NT2/D1 (cell line): ENCODE results near the gene HDAC10.
A peak's percentile ranks its signal among the peaks of the same experiment; 100 is the strongest.

Experiments used
- DNase-seq: peaks from one replicate; pipeline ENCODE4 v3.0.0-alpha.2; 2011; ENCODE audit warnings: low read depth, low spot score
- H3K27me3 ChIP-seq: 2 replicates; pipeline ENCODE4 v1.6.0; 2011; ENCODE audit warnings: mild to moderate bottlenecking; ENCODE audit not compliant: insufficient read length, insufficient read depth
- H3K36me3 ChIP-seq: 2 replicates; pipeline ENCODE4 v1.6.1; 2011; ENCODE audit warnings: mild to moderate bottlenecking, low read length, mixed read lengths; ENCODE audit not compliant: insufficient read depth, insufficient read length
- H3K4me1 ChIP-seq: 2 replicates; pipeline ENCODE4 v1.5.1; 2011; ENCODE audit not compliant: insufficient read depth, insufficient read length
- H3K4me3 ChIP-seq: 2 replicates; pipeline ENCODE4 v1.5.1; 2011; ENCODE audit warnings: low read depth; ENCODE audit not compliant: insufficient read length
- H3K9ac ChIP-seq: 2 replicates; pipeline ENCODE4 v1.6.0; 2011; ENCODE audit warnings: low read depth; ENCODE audit not compliant: insufficient read length
- H3K9me3 ChIP-seq: 2 replicates; pipeline ENCODE4 v1.5.1; 2011; ENCODE audit warnings: mild to moderate bottlenecking, low read length; ENCODE audit not compliant: insufficient read depth
- SUZ12 ChIP-seq: IDR thresholded peaks from 2 replicates; pipeline ENCODE4 v1.6.1; 2011; ENCODE audit not compliant: insufficient read length, insufficient read depth; ENCODE audit errors: extremely low read depth
- YY1 ChIP-seq: IDR thresholded peaks from 2 replicates; pipeline ENCODE4 v1.6.1; 2011; ENCODE audit not compliant: insufficient read length, insufficient read depth
- ZNF274 ChIP-seq: IDR thresholded peaks from 2 replicates; pipeline ENCODE4 v1.6.1; 2011; ENCODE audit warnings: mild to moderate bottlenecking, low read depth, low read length

HDAC10 gene

DNA sequence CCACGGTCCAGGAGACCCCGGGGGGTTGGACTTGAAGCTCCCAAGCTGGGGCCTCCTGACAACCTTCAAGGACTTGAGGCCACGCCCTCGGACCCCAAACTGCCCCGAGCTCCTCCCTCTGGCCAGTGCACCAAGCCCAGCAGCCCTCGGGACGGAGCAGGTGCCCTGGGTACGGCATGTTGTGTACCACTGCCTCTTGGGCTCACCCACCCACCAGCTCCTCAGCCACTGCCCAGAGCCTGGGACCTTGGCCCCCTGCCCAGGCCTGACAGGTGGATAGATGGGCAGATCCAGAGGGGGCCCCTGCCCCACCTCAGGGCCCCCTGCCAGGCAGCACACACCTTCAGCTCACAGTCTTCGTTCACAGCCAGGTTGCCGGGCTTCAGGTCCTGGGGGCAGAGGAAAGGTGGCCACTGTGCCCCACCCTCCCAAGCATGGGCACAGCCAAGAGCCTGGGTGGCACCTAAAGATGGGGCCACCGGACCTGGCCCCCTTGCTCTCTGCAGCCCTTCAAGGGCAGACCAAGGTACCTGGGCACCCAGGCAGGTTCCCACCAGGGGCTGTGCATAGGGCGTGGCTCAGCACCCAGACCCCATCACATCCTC, 5.3 kb upstream of the HDAC10 start:
- H3K4me3 ChIP-seq = no peak overlapping the region
- H3K27me3 ChIP-seq = no peaks in the 10 kb centered on the region
- DNase-seq = no peak
- H3K4me1 ChIP-seq = peaks cover 14% of the 10 kb centered on the region
- TF ChIP-seq YY1 (no peak), SUZ12 (no peak), ZNF274 (no peak)
- no peaks in the 10 kb centered on the region for H3K9me3 ChIP-seq
- H3K9ac ChIP-seq = no peak overlapping the region
- H3K36me3 ChIP-seq = peaks cover 15% of the 10 kb centered on the region

DNA sequence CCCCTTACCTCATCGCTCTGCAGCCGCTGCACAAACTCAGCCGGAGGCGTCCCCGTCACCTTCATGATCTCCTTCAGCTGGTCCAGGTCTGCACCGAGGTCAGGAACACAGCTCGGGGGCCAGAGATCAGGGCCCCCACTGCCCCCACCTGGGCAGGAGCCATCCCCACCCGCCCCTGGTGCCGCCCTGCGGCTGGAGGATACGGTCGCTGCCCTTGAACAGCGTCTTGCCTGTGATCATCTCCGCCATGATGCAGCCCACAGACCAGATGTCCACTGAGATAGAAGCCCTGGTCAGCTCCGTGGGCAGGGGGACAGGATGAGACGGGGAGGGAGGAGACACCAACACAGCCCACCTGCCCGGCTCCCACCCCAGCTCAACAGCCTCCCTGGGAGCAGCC, 4.5 kb upstream of the HDAC10 start:
- Histone ChIP-seq H3K9ac (no peak overlapping the region), H3K27me3 (no peaks in the 10 kb centered on the region), H3K9me3 (no peaks in the 10 kb centered on the region), H3K4me3 (no peak overlapping the region), H3K36me3 (peaks cover 15% of the 10 kb centered on the region), H3K4me1 (peaks cover 16% of the 10 kb centered on the region)
- TF ChIP-seq ZNF274 = no peak
- TF ChIP-seq SUZ12 = no peak
- TF ChIP-seq YY1 = no peak
- no peak for DNase-seq

DNA sequence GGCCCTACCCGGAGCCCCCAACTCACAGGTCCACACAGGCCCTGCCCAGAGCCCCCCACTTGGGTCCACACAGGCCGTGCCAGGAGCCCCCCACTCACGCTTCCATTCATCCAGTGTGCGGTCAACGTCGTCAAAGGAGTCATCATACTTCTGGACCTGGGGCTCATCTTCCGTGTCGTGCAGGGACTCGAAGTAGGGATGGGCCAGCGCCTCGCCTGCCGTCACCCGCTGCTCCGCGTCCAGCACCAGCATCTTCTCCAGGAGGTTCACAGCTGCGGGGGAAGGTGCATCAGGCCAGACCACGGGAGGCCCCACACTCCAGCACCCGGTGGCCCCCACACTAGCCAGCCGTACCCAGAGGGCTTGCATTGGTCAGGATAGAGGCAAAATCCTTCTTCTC, 4.0 kb upstream of the HDAC10 start:
- no peaks in the 10 kb centered on the region for H3K9me3 ChIP-seq
- H3K4me3 ChIP-seq = no peak overlapping the region
- H3K4me1 ChIP-seq = peaks cover 19% of the 10 kb centered on the region
- no peak for TF ChIP-seq YY1
- no peak for TF ChIP-seq ZNF274
- TF ChIP-seq SUZ12 = no peak
- H3K9ac ChIP-seq = no peak overlapping the region
- peaks cover 15% of the 10 kb centered on the region for H3K36me3 ChIP-seq
- no peaks in the 10 kb centered on the region for H3K27me3 ChIP-seq
- DNase-seq = no peak

DNA sequence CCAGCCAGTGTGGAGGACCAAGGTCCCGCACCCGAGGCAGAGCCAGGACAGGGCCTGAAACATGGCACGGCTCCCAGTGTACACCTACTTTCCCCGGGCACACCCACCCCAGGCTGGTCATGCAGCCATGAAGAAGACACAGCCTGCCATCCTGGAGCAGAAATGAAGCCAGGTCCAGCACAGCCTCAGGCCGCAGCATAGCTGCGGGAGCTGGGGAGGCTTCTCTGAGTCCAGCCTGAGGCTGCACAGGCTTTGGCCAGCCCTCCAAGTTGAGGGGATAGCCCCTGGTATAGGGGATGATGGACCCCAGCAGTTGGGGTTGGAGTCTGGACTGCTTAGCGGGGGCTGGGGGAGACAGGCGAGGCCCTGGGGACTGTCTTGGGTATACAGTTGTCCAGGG, 2.9 kb upstream of the HDAC10 start:
- DNase-seq = no peak
- Histone ChIP-seq H3K27me3 (no peaks in the 10 kb centered on the region), H3K36me3 (peaks cover 15% of the 10 kb centered on the region), H3K4me1 (peaks cover 22% of the 10 kb centered on the region), H3K9me3 (no peaks in the 10 kb centered on the region), H3K4me3 (no peak overlapping the region), H3K9ac (no peak overlapping the region)
- TF ChIP-seq SUZ12 (no peak), YY1 (no peak), ZNF274 (no peak)

DNA sequence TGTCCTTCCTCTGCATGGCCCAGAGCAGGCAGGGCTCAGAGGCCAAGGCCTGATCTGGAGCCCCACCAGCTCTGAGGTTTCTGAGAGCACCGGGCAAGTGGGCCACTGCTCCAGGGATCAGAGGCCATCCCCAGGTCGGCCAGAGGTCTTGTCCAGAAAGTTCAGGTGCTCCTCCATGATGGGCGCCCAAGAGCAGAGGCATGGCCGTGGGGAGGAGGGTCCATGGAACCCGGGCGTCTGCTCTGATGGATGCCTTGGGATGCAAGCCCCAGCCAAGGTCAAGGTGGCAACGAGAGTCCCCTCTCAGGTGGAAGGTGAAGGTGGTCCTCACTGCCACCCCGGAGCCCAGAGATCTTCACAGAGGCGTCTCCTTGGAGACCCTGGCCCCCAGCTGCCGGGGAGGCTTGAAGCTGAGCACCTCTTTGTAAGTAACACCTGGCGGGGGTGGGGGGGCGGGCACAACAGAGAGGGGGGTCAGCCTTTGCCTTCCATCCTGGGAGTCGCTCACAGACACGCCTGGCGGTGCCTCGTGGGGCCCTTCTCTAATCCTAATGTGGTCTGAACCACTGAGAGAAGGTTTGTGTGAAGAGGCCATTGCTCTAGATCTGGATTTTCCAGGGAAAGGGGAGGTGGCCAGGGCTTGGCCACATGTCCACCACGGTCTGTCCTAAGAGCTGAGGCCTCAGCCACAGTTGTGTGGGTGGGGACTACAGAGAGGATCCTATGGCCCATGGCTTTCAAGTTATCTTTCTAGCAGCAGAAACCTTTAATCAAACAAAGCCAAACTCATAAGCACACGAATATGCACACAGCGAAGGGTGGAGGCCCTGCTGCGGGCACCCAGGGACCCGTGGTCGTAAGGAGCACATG, 2.2 kb upstream of the HDAC10 start:
- DNase-seq = no peak
- no peaks in the 10 kb centered on the region for H3K9me3 ChIP-seq
- H3K9ac ChIP-seq = no peak overlapping the region
- no peak overlapping the region for H3K4me3 ChIP-seq
- TF ChIP-seq YY1 (no peak), SUZ12 (no peak), ZNF274 (no peak)
- no peaks in the 10 kb centered on the region for H3K27me3 ChIP-seq
- H3K36me3 ChIP-seq = peaks cover 15% of the 10 kb centered on the region
- H3K4me1 ChIP-seq = peaks cover 19% of the 10 kb centered on the region

DNA sequence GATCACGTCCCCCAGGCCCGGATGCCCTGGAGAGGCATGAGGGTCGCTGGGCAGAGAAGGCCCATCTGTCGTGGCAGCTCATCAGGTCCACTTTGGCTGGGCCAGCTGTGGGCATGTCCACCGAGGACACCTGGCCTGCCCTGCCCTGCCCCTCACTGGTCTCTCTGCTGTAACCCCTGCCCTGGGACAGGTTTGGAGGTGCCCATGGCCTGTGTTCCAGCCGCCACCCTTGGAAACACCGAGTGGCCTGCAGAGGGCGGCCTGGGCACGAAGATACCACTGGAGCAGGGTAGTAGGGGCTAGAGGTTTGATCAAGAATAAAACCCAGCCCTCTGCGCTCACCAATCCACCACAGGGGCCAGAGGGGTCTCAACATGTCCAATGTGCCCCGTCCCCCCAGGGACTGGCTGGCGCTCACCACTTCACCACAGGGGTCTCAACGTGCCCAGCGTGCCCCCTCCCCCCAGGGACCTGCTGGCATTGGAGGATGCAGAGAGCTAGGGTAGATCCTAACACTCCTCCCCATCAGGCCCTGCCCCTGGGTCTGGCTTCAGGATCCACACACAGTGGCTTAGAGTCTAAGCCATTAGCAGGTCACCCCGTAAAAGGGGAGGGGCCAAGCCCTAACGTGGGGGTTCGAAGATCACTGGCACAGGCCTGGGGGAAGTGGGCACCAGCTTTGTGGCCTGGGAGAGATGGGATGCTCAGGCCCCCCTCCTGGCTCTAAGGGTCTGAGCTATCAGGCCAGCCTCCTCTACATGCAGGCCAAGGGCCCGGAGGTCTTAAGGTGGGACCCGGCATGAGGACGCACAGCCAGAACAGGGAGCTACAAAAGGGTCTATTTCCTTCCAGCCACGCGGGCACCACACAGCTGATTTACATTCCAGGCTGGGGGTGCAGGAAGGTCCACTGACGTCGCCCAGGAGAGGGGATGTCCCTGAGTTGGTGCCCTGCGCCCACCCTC, 1.3 kb upstream of the HDAC10 start:
- Histone ChIP-seq H3K27me3 (no peaks in the 10 kb centered on the region), H3K4me3 (no peak overlapping the region), H3K4me1 (peaks cover 19% of the 10 kb centered on the region), H3K9ac (peak overlapping the region; percentile 70), H3K36me3 (peaks cover 23% of the 10 kb centered on the region), H3K9me3 (no peaks in the 10 kb centered on the region)
- TF ChIP-seq YY1 (no peak), ZNF274 (no peak), SUZ12 (no peak)
- DNase-seq = no peak
